ENCODE data around the gene PIH1D1.
A peak's percentile ranks its signal among the peaks of the same experiment; 100 is the strongest.

Gene PIH1D1

GRCh38 chr19:49451430-49452181, at the start of gene PIH1D1:
Gene PIH1D1 (minus strand): TSS chr19:49451814. CDS start chr19:49451574, 240 bp downstream.
- DNase-seq = peak; percentile 91

DNA sequence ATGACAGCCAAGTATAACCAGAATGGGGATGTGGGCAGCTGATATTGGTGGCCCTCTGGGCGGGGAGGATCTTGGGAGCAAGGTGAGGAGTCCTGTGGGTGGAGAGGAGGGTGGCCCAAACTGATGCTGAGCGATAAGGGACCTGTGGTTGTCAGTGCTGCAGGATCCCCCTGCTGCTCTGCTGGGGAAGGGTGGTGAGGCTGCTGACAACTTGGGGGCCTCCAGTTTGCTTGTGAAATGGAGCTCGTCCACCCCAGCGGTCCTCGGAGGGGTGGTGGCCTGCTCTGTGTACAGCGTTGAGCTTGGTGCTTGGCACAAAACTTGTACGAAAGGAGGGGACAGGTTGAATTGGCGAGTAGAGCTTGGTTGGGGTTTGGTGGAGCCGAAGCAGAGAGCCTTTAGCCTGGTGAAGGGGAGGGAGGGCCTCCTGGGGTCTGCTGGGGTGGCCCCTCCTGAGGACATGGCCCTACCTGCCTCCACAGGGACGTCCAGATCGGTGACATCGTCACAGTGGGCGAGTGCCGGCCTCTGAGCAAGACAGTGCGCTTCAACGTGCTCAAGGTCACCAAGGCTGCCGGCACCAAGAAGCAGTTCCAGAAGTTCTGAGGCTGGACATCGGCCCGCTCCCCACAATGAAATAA, 47.5 kb upstream of the PIH1D1 start:
- DNase-seq = peak; percentile 33

- DNase-seq = no peak
Observed at GRCh38 chr19:49498475-49498874, 46.9 kb upstream of the PIH1D1 start.

- DNase-seq = no peak
Observed at GRCh38 chr19:49497789-49498103, 46.1 kb upstream of the PIH1D1 start.

DNA sequence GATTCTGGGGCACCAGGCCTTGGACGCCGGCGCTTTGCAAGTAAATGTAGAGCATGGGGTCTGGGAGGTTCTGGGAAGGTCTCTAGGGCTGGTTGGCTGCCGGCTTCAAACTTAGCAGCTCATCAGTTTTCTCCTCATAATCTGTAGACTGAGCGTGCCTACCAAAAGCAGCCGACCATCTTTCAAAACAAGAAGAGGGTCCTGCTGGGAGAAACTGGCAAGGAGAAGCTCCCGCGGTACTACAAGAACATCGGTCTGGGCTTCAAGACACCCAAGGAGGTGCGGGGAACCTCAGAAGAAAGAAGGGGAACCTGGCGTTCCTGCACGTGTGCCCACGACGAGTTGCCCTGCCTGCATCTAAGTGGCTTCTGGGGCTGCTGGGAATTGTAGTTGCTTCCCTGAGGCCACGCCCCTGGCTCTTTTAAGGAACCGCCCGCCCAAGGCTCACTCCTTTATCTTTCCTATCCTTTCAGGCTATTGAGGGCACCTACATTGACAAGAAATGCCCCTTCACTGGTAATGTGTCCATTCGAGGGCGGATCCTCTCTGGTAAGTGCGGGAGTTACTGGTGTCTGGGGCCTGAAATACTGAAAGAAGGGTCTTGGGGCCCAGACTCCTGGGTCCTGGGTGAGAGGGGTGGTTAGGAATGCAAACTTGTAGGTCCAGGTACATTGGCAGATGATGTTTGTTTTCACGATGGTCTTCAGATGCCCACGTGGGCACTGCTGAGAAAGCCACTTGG, 45.6 kb upstream of the PIH1D1 start:
- peak; percentile 77 for DNase-seq

DNA sequence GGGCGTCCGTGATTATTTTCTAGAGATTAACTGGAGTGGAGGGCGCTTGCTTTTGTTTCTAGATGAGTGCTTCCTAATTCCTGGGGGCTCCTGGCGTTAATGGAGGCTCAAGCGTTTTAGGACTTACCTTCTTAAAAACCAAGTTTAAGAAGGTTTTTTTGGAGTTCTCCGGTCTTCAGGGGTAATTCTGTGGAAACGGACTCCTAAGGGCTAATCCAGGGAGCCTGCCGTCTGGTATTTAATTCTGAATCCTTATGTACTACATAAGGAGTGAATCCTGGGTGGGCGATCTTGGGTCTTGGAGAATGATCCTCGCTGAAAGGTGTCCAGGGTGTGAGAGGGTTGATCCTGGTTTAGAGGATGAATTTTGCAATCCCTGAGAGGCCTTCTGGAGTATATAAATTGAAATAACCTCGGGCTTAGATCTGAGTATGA, 45.0 kb upstream of the PIH1D1 start:
- DNase-seq = no peak

- no peak for DNase-seq
Observed at GRCh38 chr19:49492573-49493405, 41.2 kb upstream of the PIH1D1 start.

DNA sequence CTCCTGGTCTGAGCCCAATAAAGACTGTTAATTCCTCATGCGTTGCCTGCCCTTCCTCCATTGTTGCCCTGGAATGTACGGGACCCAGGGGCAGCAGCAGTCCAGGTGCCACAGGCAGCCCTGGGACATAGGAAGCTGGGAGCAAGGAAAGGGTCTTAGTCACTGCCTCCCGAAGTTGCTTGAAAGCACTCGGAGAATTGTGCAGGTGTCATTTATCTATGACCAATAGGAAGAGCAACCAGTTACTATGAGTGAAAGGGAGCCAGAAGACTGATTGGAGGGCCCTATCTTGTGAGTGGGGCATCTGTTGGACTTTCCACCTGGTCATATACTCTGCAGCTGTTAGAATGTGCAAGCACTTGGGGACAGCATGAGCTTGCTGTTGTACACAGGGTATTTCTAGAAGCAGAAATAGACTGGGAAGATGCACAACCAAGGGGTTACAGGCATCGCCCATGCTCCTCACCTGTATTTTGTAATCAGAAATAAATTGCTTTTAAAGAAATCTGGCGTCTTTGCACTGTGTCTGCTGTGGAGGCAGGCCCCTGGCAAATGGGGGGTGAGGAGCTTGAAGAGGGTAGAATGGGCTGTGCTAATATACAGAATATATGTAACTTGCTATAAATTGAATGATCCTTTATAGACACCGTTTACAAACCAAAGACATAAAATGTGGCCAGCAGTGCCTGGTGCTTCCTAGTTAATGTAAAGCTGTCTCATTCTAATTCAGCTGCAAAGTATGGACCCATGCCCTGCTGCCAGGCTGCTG, 40.4 kb upstream of the PIH1D1 start:
- no peak for DNase-seq

GRCh38 chr19:49491030-49491803, 39.6 kb upstream of the PIH1D1 start:
- no peak for DNase-seq

- DNase-seq = no peak
Observed at GRCh38 chr19:49490287-49491029, 38.8 kb upstream of the PIH1D1 start.

GRCh38 chr19:49489601-49490167, 38.1 kb upstream of the PIH1D1 start:
- DNase-seq = no peak

- DNase-seq = no peak
Observed at GRCh38 chr19:49488863-49489537, 37.4 kb upstream of the PIH1D1 start.

GRCh38 chr19:49488046-49488862, 36.6 kb upstream of the PIH1D1 start:
- no peak for DNase-seq

- DNase-seq = peak; percentile 99
Observed at GRCh38 chr19:49487277-49488045, 35.8 kb upstream of the PIH1D1 start, which contains the start of gene RPL13A. Gene RPL13A (plus strand): TSS chr19:49487608. CDS start chr19:49487630, 22 bp downstream.

DNA sequence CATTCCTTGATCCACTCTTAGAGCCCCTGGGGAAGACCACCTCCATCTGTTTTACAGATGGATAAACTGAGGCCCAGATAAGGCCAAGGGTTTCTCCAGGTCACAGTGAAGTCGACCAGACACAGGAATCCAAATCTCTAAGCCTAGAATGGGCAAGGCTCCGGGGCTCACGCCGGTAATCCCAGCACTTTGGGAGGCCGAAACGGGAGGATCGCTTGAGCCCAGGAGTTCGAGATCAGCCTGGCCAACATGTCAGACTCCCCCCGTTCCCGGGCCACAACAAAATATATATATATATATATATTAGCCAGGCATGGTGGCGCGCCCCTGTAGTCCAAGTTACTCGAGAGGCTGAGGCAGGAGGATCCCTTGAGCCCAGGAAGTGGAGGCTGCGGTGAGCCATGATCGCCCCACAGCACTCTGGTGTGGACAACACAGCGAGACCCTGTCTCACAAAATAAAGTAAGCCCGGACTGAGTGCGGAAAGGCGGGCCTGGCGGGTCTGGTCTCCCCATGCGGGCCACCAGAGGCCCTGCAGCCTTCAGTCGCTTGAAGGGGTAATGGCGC, 35.2 kb upstream of the PIH1D1 start:
- no peak for DNase-seq

GRCh38 chr19:49486232-49486631, 34.6 kb upstream of the PIH1D1 start:
- no peak for DNase-seq

DNA sequence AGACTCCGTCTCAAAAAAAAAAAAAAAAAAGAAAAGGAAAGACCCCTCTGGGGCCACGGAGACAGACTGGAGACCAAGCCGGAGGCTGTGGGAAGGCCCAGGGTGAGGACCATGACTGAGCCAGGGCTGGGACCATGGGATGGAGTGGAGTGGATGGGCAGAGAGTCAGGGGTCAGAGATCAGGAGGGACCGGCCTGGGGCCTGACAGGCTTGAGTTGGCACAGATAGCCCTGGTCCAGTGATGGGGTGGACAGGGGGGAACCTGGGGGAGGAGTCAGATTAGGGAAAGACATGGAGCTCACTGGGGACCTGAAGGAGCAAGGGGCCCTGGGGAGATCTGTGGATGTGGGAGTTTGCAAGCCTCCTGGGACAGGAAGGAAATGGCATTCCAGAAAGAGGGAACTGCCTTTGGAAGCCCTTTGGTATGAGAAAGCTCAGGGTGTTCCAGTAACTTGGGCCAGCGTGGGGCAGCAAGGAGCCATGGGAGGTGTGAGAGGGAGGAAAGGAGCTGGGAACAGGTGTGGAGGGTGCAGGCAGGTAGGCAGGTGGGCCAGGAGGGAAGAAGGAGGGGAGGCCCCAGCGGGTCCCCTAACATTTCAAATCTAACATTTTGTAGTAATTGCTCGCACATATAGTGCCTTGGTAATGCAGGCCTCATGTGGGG, 29.5 kb upstream of the PIH1D1 start:
- DNase-seq = no peak

All from activated CD4-positive, alpha-beta T cell treated with anti-CD3 and anti-CD28 coated beads, Interleukin-2, amount 50 U/mL, for 1 hour (primary cell).